Measurements from ENCODE around the gene SELENON. TPM values are rescaled to one million over a fixed set of nuclear protein-coding genes. Genes with fewer than 3 reads are reported as not detected.

The SELENON gene
- total and polyA plus RNA-seq, 2 experiments from 2014 or later = 111 to 123 TPM

DNA sequence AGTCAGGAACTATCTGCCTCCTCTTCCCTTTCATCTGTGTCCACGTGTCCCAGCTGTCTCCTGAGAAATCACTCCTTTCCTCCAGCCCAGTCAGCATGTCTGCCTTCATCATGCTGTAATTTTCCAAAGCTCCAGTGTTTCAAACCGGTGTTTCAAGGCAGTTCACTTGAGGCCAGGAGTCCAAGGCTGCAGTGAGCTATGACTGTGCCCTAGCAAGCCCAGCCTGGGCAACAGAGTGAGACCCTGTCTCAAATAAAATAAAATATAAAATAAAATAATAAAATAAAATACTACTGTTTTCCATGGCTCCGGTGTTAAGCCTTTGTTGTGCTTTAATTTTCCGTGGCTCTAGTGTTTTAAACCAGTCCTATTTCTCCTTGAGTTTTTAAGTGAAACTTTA, 7.9 kb upstream of the SELENON start:
- H3K9me3 ChIP-seq (ENCODE audit: low read depth) = no peaks in the 10 kb centered on the region
- H3K36me3 ChIP-seq = no peaks in the 10 kb centered on the region
- H3K27me3 ChIP-seq = no peaks in the 10 kb centered on the region
- peaks cover 16% of the 10 kb centered on the region for H3K4me1 ChIP-seq (ENCODE audit: low read depth)
- TF ChIP-seq, protein P1, sequence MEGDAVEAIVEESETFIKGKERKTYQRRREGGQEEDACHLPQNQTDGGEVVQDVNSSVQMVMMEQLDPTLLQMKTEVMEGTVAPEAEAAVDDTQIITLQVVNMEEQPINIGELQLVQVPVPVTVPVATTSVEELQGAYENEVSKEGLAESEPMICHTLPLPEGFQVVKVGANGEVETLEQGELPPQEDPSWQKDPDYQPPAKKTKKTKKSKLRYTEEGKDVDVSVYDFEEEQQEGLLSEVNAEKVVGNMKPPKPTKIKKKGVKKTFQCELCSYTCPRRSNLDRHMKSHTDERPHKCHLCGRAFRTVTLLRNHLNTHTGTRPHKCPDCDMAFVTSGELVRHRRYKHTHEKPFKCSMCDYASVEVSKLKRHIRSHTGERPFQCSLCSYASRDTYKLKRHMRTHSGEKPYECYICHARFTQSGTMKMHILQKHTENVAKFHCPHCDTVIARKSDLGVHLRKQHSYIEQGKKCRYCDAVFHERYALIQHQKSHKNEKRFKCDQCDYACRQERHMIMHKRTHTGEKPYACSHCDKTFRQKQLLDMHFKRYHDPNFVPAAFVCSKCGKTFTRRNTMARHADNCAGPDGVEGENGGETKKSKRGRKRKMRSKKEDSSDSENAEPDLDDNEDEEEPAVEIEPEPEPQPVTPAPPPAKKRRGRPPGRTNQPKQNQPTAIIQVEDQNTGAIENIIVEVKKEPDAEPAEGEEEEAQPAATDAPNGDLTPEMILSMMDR (IDR thresholded peaks at IDR 0.05; ENCODE audit: low read depth, low read length) = no peak
- DNase-seq (ENCODE audit: low read depth in 1 of 2, low spot score in 1 of 2) = no peak
- H3K27ac ChIP-seq = no peak overlapping the region
- H3K4me3 ChIP-seq = no peak overlapping the region

DNA sequence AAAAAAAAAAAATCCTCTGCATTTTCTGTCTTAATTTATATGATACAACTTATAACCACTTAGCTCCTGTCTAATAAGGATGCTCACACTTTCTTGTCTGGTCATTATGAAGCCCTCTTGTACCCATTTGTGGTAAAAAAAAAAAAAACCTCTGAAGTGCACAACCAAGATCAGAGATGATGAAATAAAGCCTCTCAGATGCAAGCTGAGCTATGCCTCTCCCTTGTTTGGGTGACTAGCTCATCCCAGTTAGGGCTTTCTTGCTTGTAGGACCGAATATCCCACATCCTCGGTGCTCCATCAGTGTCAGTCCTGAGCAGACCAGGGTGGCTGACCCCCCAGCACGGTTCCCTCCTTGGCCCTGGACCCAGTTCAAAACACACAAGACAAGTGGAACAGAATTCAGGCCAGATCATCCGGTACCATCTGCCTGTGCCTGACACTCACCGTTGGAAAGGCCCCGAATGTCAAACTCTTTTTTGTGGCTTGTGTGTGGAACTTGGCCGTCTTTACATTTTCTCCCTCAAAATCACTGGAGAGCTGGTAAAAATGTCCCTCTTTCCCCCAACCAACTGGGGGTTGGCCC, 6.3 kb upstream of the SELENON start:
- no peak for DNase-seq (ENCODE audit: low read depth in 1 of 2, low spot score in 1 of 2)
- Histone ChIP-seq H3K9me3 (ENCODE audit: low read depth) (no peaks in the 10 kb centered on the region), H3K36me3 (no peaks in the 10 kb centered on the region), H3K27ac (no peak overlapping the region), H3K4me1 (ENCODE audit: low read depth) (peaks cover 22% of the 10 kb centered on the region), H3K27me3 (no peaks in the 10 kb centered on the region), H3K4me3 (no peak overlapping the region)
- TF ChIP-seq, protein P1 (IDR thresholded peaks at IDR 0.05; ENCODE audit: low read depth, low read length) = no peak

DNA sequence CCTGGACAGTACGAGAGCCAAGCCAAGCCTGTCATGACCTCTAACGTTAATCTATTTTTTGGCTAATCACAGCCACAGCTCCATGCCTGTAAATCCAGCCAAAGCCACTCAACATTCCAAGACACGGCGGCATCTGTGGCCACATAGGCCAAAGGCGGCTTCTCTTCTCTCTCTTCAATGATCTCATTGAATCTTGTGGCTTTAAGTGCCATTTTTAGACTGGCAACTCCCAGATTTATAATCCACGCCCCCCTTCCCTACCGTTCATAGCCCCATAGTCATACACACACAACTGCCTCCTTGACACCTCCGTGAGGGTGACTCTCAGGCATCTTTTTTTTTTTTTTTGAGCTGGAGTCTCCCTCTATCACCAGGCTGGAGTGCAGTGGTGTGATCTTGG, 5.7 kb upstream of the SELENON start:
- Histone ChIP-seq H3K36me3 (no peaks in the 10 kb centered on the region), H3K4me1 (ENCODE audit: low read depth) (peaks cover 26% of the 10 kb centered on the region), H3K27me3 (no peaks in the 10 kb centered on the region), H3K4me3 (no peak overlapping the region), H3K9me3 (ENCODE audit: low read depth) (no peaks in the 10 kb centered on the region), H3K27ac (no peak overlapping the region)
- DNase-seq (ENCODE audit: low read depth in 1 of 2, low spot score in 1 of 2) = no peak
- TF ChIP-seq, protein P1 (IDR thresholded peaks at IDR 0.05; ENCODE audit: low read depth, low read length) = no peak

DNA sequence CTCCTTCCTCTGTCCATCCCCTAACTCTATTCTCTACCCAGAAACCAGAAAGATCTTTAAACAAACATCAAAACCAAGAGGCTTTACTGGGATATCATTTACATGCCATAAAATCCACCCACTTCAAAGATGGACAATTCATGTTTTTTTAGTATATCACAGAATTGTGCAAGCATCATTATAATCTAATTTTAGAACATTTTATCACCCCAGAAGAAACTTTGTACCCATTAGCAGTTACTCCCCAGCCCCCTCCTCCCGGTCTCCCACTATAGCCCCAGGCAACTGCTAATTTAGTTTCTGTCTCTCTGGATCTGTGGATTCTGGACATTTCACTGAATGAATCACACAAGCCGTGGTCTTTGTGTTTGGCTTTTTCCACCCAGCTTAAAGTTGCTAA, 4.8 kb upstream of the SELENON start:
- TF ChIP-seq, protein P1 (IDR thresholded peaks at IDR 0.05; ENCODE audit: low read depth, low read length) = no peak
- no peak overlapping the region for H3K4me3 ChIP-seq
- no peaks in the 10 kb centered on the region for H3K36me3 ChIP-seq
- peaks cover 31% of the 10 kb centered on the region for H3K4me1 ChIP-seq (ENCODE audit: low read depth)
- no peaks in the 10 kb centered on the region for H3K27me3 ChIP-seq
- H3K9me3 ChIP-seq (ENCODE audit: low read depth) = no peaks in the 10 kb centered on the region
- H3K27ac ChIP-seq = no peak overlapping the region
- no peak for DNase-seq (ENCODE audit: low read depth in 1 of 2, low spot score in 1 of 2)

DNA sequence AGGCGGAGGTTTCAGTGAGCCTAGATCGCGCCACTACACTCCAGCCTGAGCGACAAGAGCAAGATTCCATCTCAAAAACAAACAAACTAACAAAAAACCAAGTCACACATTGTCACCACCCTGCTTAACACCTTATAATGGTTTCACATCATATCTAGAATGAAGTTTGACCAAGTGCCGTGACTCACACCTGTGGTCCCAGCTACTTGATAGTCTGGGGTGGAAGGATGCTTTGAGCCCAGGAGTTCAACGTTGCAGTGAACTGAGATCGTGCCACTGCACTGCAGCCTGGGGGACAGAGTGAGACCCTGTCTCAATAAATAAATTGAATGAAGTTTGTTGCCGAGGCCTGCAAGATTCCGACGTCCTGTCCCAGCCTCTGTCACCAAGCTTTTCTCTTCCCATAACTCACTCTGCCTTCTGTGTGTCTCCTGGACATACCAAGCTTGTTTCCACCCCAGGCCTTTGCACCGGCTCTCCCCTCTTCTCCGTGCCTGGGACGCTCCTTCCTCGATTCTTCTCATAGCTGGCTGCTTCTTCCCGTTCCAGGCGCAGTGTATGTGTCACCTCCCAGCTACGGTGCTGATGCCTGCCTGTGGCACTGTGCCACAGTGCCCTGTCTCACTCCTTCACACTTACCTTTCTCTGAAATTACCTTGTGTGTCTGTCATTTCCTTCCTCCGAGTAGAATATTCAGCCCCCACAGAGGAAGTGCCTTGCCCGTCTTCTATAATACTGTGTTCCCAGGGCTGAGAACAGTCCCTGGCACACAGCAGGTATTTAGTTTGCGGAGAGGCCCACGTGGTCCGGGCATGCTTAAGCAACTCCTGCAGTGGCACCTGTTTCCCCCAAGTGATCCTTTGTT, 3.8 kb upstream of the SELENON start:
- TF ChIP-seq, protein P1 (IDR thresholded peaks at IDR 0.05; ENCODE audit: low read depth, low read length) = no peak
- no peak overlapping the region for H3K4me3 ChIP-seq
- H3K27ac ChIP-seq = no peak overlapping the region
- H3K9me3 ChIP-seq (ENCODE audit: low read depth) = no peaks in the 10 kb centered on the region
- no peak for DNase-seq (ENCODE audit: low read depth in 1 of 2, low spot score in 1 of 2)
- no peaks in the 10 kb centered on the region for H3K27me3 ChIP-seq
- H3K4me1 ChIP-seq (ENCODE audit: low read depth) = peaks cover 28% of the 10 kb centered on the region
- no peaks in the 10 kb centered on the region for H3K36me3 ChIP-seq

All from cardiac muscle cell (in vitro differentiated cells and primary cell).